HepG2 (cell line): ENCODE results near the gene CPEB3. TPM values are rescaled to one million over a fixed set of nuclear protein-coding genes. Genes with fewer than 3 reads are reported as not detected.

ENCODE experiments used
- AHR ChIP-seq: IDR thresholded peaks from 2 replicates; pipeline ENCODE4 v1.6.1; 2018; ENCODE audit warnings: missing genetic modification reagents, missing compliant biosample characterization
- BHLHE40 ChIP-seq: IDR thresholded peaks from 2 replicates; pipeline ENCODE4 v1.6.1; 2011; ENCODE audit warnings: low read length, improper control_type of control experiment
- CEBPB ChIP-seq: IDR thresholded peaks from 2 replicates; pipeline ENCODE4 v1.6.1; 2011; ENCODE audit warnings: low read depth, low read length, improper control_type of control experiment, borderline replicate concordance
- FOXA1 ChIP-seq, 2 experiments: fragments of 450-650 bp in 1 of 2; sonication (generic) in 1 of 2; formaldehyde crosslinking in 1 of 2; IDR thresholded peaks; 2 replicates each; pipeline versions ENCODE4 v1.4.0 to v1.6.1; 2016 to 2020; ENCODE audit warnings: missing genetic modification reagents in 1 of 2
- HDAC2 ChIP-seq: sonication (generic); formaldehyde crosslinking; IDR thresholded peaks from 2 replicates; pipeline ENCODE4 v1.4.0; 2020; ENCODE audit warnings: missing genetic modification reagents
- HNF1B ChIP-seq: sonication (generic); formaldehyde crosslinking; IDR thresholded peaks from 2 replicates; pipeline ENCODE4 v1.5.1; 2020; ENCODE audit warnings: mild to moderate bottlenecking, moderate library complexity, missing genetic modification reagents
- KAT8 ChIP-seq: IDR thresholded peaks from 2 replicates; pipeline ENCODE4 v1.6.1; 2016; ENCODE audit warnings: missing genetic modification reagents, missing compliant biosample characterization
- KDM5B ChIP-seq: sonication (generic); formaldehyde crosslinking; IDR thresholded peaks from 2 replicates; pipeline ENCODE4 v1.4.0; 2020; ENCODE audit warnings: missing genetic modification reagents, mild to moderate bottlenecking, borderline replicate concordance
- NCOR1 ChIP-seq: fragments of 200-600 bp; sonication (generic); IDR thresholded peaks from 2 replicates; pipeline ENCODE4 v1.7.0; 2017; ENCODE audit warnings: antibody characterized with exemption, low read length, borderline replicate concordance
- NFIB ChIP-seq: sonication (generic); formaldehyde crosslinking; IDR thresholded peaks from 2 replicates; pipeline ENCODE4 v1.9.0; 2021; ENCODE audit warnings: missing genetic modification reagents, mild to moderate bottlenecking, borderline replicate concordance
- RARA ChIP-seq: IDR thresholded peaks from 2 replicates; pipeline ENCODE4 v1.6.1; 2016; ENCODE audit warnings: missing genetic modification reagents, missing compliant biosample characterization
- RERE ChIP-seq: IDR thresholded peaks from 2 replicates; pipeline ENCODE4 v1.6.1; 2016; ENCODE audit warnings: low read depth, missing genetic modification reagents, missing compliant biosample characterization
- SMARCC2 ChIP-seq: fragments of 450-650 bp; IDR thresholded peaks from 2 replicates; pipeline ENCODE4 v1.6.1; 2017; ENCODE audit warnings: antibody characterized with exemption, mild to moderate bottlenecking
- SPEN ChIP-seq: sonication (generic); formaldehyde crosslinking; IDR thresholded peaks from 2 replicates; pipeline ENCODE4 v1.5.1; 2020; ENCODE audit warnings: low read depth, mild to moderate bottlenecking, missing genetic modification reagents
- ZNF781 ChIP-seq: sonication (generic); formaldehyde crosslinking; IDR thresholded peaks from 2 replicates; pipeline ENCODE4 v1.5.1; 2020; ENCODE audit warnings: borderline replicate concordance, mild to moderate bottlenecking, missing genetic modification reagents; ENCODE audit errors: not compliant biosample characterization
- polyA plus RNA-seq, 8 experiments: library from polyadenylated mRNA; depleted of rRNA in 3 of 8; stranded (reverse) in 7 of 8; unstranded in 1 of 8; fragments of >200 nt; fragmentation: Illumina TruSeq in 4 of 8; extraction: Trizol in 4 of 8; gene quantifications; 2 replicates each; pipeline versions ENCODE4 v1.2.1 to v1.2.3, GENCODE V29; 2011 to 2016; ENCODE audit warnings: low read depth in 4 of 8, missing spikeins in 1 of 8, mixed read lengths in 1 of 8; ENCODE audit not compliant: insufficient read depth in 1 of 8
- total RNA-seq, 5 experiments: library from RNA; depleted of rRNA; stranded (reverse); fragments of >200 nt; fragmentation: Illumina TruSeq; extraction: Trizol; gene quantifications; 2 replicates each; pipeline ENCODE4 v1.2.3, GENCODE V29; 2016; ENCODE audit warnings: low read depth in 1 of 5
- TF ChIP-seq, protein P1 (sequence below): IDR thresholded peaks from 2 replicates; pipeline ENCODE4 v1.6.1; 2018; ENCODE audit warnings: missing genetic modification reagents, mild to moderate bottlenecking, missing compliant biosample characterization

The CPEB3 gene
- total and polyA plus RNA-seq, 2 of the 13 experiments (the other 11 are each of a cell fraction or from before 2014, with no cell fraction given), result 0.66 to 0.70 TPM

- TF ChIP-seq FOXA1 (IDR thresholded peaks at IDR 0.05), result no peak
- peak; percentile 67 for TF ChIP-seq FOXA1 (CRISPR knock-in tag; IDR thresholded peaks at IDR 0.05)
- no peak for TF ChIP-seq SMARCC2
- no peak for TF ChIP-seq SPEN (CRISPR knock-in tag)
- TF ChIP-seq NCOR1, result peak; percentile 62; the same call in 1 of the 2 replicates
- TF ChIP-seq RARA (CRISPR knock-in tag), result peak; percentile 81
- TF ChIP-seq, protein P1, sequence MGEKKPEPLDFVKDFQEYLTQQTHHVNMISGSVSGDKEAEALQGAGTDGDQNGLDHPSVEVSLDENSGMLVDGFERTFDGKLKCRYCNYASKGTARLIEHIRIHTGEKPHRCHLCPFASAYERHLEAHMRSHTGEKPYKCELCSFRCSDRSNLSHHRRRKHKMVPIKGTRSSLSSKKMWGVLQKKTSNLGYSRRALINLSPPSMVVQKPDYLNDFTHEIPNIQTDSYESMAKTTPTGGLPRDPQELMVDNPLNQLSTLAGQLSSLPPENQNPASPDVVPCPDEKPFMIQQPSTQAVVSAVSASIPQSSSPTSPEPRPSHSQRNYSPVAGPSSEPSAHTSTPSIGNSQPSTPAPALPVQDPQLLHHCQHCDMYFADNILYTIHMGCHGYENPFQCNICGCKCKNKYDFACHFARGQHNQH (CRISPR knock-in tag), result no peak
- TF ChIP-seq HNF1B (CRISPR knock-in tag), result no peak
- no peak; the same call in 1 of the 2 replicates for TF ChIP-seq AHR (CRISPR knock-in tag)
- no peak for TF ChIP-seq RERE (CRISPR knock-in tag)
- no peak for TF ChIP-seq ZNF781 (CRISPR knock-in tag)
- TF ChIP-seq KDM5B (CRISPR knock-in tag), result no peak
- TF ChIP-seq KAT8 (CRISPR knock-in tag), result no peak
- TF ChIP-seq NFIB (CRISPR knock-in tag), result no peak
- peak; percentile 54; the same call in 1 of the 2 replicates for TF ChIP-seq HDAC2 (CRISPR knock-in tag)
- TF ChIP-seq BHLHE40, result no peak
- no peak for TF ChIP-seq CEBPB
These were observed 176.8 kb downstream of the CPEB3 start (continued) for GRCh38 chr10:92113911-92114600.
